Karpas-422 (cell line): ENCODE data around the gene HES3. TPM values are rescaled to one million over a fixed set of nuclear protein-coding genes. Genes with fewer than 3 reads are reported as not detected.

Source experiments
- DNase-seq: peaks from one replicate; pipeline ENCODE4 v3.0.0-alpha.2; 2015
- H2AFZ ChIP-seq: fragments of 200-600 bp; sonication (generic); 2 replicates; pipeline ENCODE4 v1.6.1; 2014; ENCODE audit warnings: antibody characterized with exemption, low read length, mixed read lengths
- H3K27ac ChIP-seq: fragments of 200-600 bp; sonication (generic); 2 replicates; pipeline ENCODE4 v1.5.1; 2014; ENCODE audit warnings: mild to moderate bottlenecking, low read length, moderate library complexity
- H3K27me3 ChIP-seq: fragments of 200-600 bp; sonication (generic); 2 replicates; pipeline ENCODE4 v1.6.1; 2014; ENCODE audit warnings: low read length, mixed read lengths
- H3K36me3 ChIP-seq: fragments of 200-600 bp; sonication (generic); 2 replicates; pipeline ENCODE4 v1.6.1; 2014; ENCODE audit warnings: low read length, mixed read lengths; ENCODE audit not compliant: insufficient read depth
- H3K4me1 ChIP-seq: fragments of 200-600 bp; sonication (generic); 2 replicates; pipeline ENCODE4 v1.6.1; 2014; ENCODE audit warnings: mild to moderate bottlenecking, low read length, mixed read lengths
- H3K4me2 ChIP-seq: fragments of 200-600 bp; sonication (generic); 2 replicates; pipeline ENCODE4 v1.6.1; 2014; ENCODE audit warnings: low read length, low read depth, mild to moderate bottlenecking; ENCODE audit not compliant: poor library complexity, severe bottlenecking
- H3K4me3 ChIP-seq: fragments of 200-600 bp; sonication (generic); 2 replicates; pipeline ENCODE4 v1.5.1; 2014; ENCODE audit warnings: mild to moderate bottlenecking, antibody characterized with exemption, low read length, mixed read lengths
- H3K79me2 ChIP-seq: fragments of 200-600 bp; sonication (generic); 2 replicates; pipeline ENCODE4 v1.6.1; 2014; ENCODE audit warnings: mild to moderate bottlenecking, low read length, mixed read lengths
- H3K9ac ChIP-seq: fragments of 200-600 bp; sonication (generic); 2 replicates; pipeline ENCODE4 v1.6.0; 2014; ENCODE audit warnings: low read length
- H3K9me2 ChIP-seq: fragments of 200-600 bp; sonication (generic), shearing (Covaris generic); replicated peaks from 2 replicates; pipeline ENCODE4 v1.6.0; 2014; ENCODE audit warnings: mild to moderate bottlenecking, low read length, moderate library complexity; ENCODE audit not compliant: insufficient read depth
- H3K9me3 ChIP-seq: fragments of 300-700, 200-600 bp; sonication (generic); 2 replicates; pipeline ENCODE4 v1.6.1; 2014; ENCODE audit warnings: low read length, mixed read lengths
- H4K20me1 ChIP-seq: fragments of 200-600 bp; sonication (generic); 2 replicates; pipeline ENCODE4 v1.6.1; 2014; ENCODE audit warnings: mild to moderate bottlenecking, antibody characterized with exemption, low read length, low read depth; ENCODE audit not compliant: insufficient read depth
- total RNA-seq: library from RNA; depleted of rRNA; stranded (reverse); fragments of >200 nt; shearing (Covaris generic); gene quantifications from 2 replicates; pipeline ENCODE4 v1.2.3, GENCODE V29; 2014; ENCODE audit warnings: low replicate concordance

HES3 gene
- total RNA-seq, 1 experiment from 2014 or later = not detected

DNA sequence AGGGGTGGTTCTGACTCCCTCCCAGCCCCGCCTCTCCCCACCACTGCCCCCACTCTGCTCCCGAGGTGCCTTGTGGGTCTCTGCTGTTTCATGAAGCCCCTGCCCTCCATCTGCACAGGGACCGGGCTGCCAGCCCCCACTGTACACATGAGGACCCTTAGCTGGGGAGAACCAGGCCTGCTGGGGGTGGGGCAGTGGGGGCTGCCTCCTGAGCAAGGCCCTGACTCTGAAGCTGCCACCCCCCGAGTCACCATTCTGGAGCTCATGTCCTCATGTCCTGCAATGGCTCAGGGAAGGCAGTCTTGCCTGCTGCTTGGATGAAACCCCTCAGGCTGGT, 8.4 kb downstream of the HES3 start:
- Histone ChIP-seq H4K20me1 (no peaks in the 10 kb centered on the region; the same call in 1 of the 2 replicates), H3K4me2 (no peak overlapping the region), H3K4me1 (no peaks in the 10 kb centered on the region), H3K9me2 (no peaks in the 10 kb centered on the region), H3K9me3 (no peaks in the 10 kb centered on the region), H2AFZ (no peak overlapping the region), H3K36me3 (no peaks in the 10 kb centered on the region), H3K4me3 (no peak overlapping the region), H3K27ac (no peak overlapping the region), H3K9ac (no peak overlapping the region), H3K27me3 (no peaks in the 10 kb centered on the region), H3K79me2 (no peaks in the 10 kb centered on the region)
- no peak for DNase-seq

DNA sequence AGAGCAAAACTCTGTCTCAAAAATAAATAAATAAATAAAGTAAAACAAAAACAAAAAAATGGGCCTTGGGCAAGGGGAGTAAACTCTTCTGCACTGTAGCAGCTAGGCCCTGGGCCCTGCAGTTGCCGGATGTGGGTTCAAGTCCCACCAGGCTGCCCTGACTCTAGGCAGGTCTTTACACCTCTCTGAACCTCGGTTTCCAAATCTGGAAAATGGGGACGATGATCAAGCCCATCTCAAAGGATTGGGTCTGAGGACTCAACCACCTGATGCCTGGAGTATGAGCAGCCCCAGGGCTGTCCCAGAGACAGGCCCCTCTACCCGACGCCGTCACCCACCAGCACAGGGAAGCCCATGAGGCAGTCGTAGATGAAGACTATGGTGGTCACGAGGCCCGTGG, 9.4 kb downstream of the HES3 start:
- H3K9me2 ChIP-seq = no peaks in the 10 kb centered on the region

DNA sequence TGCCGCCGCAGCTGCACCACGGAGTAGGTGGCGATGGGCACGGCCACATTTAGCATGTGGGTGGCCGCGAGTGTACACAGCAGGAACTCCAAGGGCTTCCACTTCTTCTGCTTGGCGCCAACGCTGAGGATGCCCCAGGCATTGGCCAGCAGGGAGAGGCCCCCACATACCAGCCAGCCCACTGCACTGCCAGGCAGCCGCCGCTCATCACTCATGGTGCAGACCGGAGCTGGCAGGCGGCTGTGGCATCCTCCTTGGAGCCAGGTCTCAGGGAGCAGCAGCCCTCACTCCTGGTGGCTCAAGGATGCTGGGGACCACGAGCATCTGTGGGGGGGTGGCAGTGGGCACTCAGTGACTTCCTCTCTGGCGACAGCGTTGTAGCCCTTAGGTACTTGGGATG, 10.7 kb downstream of the HES3 start:
- peaks cover 4% of the 10 kb centered on the region for H3K4me1 ChIP-seq
- no peak overlapping the region for H3K4me2 ChIP-seq
- DNase-seq = no peak
- H3K27me3 ChIP-seq = no peaks in the 10 kb centered on the region
- H3K9me2 ChIP-seq = no peaks in the 10 kb centered on the region
- no peak overlapping the region for H2AFZ ChIP-seq
- H3K9me3 ChIP-seq = no peaks in the 10 kb centered on the region
- H3K27ac ChIP-seq = no peak overlapping the region
- no peak overlapping the region for H3K9ac ChIP-seq
- no peaks in the 10 kb centered on the region for H3K79me2 ChIP-seq
- H4K20me1 ChIP-seq = peaks cover 15% of the 10 kb centered on the region; the same call in 1 of the 2 replicates
- H3K4me3 ChIP-seq = no peak overlapping the region
- H3K36me3 ChIP-seq = no peaks in the 10 kb centered on the region

More for the DNA sequence above, 9.4 kb downstream of the HES3 start:
- Histone ChIP-seq H3K9ac (no peak overlapping the region), H3K4me3 (no peak overlapping the region), H3K9me3 (no peaks in the 10 kb centered on the region), H3K27ac (no peak overlapping the region), H3K79me2 (no peaks in the 10 kb centered on the region), H3K27me3 (no peaks in the 10 kb centered on the region), H4K20me1 (peaks cover 2% of the 10 kb centered on the region; the same call in 1 of the 2 replicates), H3K4me1 (no peaks in the 10 kb centered on the region), H2AFZ (no peak overlapping the region), H3K36me3 (no peaks in the 10 kb centered on the region), H3K4me2 (no peak overlapping the region)
- no peak for DNase-seq

DNA sequence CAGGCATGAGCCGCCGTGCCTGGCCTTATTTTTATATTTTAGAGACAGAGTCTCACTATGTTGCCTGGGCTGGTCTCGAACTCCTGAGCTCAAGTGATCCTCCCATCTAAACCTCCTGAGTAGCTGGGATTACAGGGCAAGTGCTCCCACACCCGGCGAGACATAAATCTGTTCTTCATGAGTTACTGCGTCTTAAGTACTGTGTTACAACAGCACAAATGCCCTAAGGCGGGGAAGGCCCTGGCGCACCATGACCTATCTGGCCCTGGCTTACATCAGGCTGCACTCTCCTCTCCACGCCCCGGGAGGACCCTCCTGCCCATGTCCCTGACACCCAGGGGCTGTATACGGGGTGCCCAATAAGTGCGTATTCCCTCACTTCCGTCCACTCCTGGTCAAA, 12.7 kb downstream of the HES3 start:
- Histone ChIP-seq H4K20me1 (peaks cover 16% of the 10 kb centered on the region; the same call in 1 of the 2 replicates), H3K4me2 (no peak overlapping the region), H3K36me3 (no peaks in the 10 kb centered on the region), H3K9me3 (no peaks in the 10 kb centered on the region), H3K27me3 (no peaks in the 10 kb centered on the region), H3K9me2 (no peaks in the 10 kb centered on the region), H3K9ac (no peak overlapping the region), H2AFZ (no peak overlapping the region), H3K79me2 (no peaks in the 10 kb centered on the region), H3K4me3 (no peak overlapping the region), H3K4me1 (peaks cover 15% of the 10 kb centered on the region), H3K27ac (no peak overlapping the region)
- DNase-seq = no peak

DNA sequence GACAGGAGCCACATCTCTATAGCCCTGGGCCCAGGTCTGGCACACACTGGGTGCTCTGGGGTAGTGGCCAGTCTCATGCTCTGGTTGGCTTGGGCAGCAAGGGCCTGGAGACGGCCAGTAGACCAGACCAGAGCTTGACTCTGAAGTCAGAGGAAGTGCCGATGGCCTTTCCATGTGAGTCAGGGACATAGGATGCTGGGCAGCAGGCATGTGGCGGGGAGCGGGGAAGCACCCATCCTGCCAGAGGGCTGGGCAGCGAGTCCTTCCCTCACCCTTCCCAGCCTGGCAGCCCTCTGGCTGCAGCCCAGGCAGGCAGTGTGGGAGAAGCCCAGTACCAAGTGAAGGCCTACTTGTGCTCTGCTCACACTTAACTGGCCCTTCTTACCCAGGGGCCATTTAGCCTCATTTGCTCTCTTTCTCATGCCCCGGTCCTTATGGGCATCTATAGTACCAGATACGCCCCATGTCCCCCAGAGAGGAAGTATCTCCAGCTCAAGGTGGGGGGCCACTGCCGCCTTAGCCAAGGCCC, 13.6 kb downstream of the HES3 start:
- peaks cover 25% of the 10 kb centered on the region for H3K4me1 ChIP-seq
- H3K9ac ChIP-seq = no peak overlapping the region
- no peaks in the 10 kb centered on the region for H3K27me3 ChIP-seq

DNA sequence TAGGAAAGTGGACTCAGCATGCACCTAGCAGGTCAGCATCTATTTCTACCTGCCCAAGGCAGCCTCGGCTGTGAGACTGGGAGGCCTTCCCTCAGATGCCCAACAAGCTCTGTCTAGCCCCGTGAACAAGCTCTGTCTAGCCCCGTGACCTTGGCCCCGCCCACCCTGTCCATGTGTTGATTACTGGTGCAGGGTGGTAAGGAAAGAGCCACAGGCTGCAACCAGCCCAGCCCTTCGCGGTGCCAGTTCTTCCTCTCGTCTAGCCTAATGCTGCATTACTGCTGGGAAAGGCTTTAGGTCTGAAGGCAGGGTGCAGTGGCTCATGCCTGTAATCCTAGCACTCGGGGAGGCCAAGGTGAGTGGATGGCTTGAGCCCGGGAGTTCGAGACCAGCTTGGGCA, 14.7 kb downstream of the HES3 start:
- H3K36me3 ChIP-seq = no peaks in the 10 kb centered on the region

More for the DNA sequence above, 13.6 kb downstream of the HES3 start:
- Histone ChIP-seq H3K4me3 (no peak overlapping the region), H3K4me2 (no peak overlapping the region), H3K36me3 (no peaks in the 10 kb centered on the region), H3K27ac (no peak overlapping the region), H3K9me3 (no peaks in the 10 kb centered on the region), H3K79me2 (no peaks in the 10 kb centered on the region), H2AFZ (no peak overlapping the region), H4K20me1 (peaks cover 16% of the 10 kb centered on the region; the same call in 1 of the 2 replicates), H3K9me2 (no peaks in the 10 kb centered on the region)
- no peak for DNase-seq

DNA sequence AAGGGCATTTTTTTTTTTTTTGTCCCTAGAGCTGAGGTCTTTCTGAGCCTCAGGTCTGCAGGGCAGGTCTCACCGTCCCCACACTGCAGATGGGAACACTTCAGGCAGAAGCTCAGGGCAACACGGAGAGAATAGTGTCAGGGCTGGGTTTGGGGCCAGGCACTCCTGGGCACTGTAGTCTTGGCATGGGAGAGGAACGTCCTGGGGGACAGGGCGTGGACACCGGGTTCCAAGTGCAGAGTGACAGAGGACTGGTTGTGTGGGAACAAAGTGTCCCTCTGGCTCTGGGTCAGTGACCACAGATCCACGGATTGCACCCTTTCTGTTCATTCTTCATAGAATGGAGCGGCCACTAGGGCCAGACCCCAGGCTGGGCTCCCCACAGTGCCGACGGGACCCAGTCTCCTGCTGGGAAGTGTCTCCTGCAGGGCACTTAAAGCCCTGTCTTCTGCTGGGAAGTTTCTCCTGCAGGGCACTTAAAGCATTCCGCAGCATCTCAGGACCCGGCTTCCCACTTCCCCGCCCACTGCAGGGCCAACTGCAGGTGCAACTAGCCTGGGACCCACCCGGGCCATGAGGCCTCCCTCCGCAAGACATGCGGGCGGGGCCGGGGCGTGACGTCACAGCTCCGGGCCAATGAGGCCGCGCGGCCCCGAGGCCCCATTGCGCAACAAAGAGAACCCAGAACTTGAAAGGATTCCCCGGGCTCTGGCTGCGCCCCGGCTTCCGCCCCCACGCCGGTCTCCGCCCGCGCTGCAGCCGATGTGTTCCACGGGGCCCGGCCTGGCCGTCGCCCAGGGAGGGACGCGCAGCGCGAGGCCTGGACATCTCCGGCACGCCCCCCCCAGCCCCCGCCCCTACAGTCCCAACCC, 15.7 kb downstream of the HES3 start:
- Histone ChIP-seq H3K9ac (peak overlapping the region; percentile 64), H3K9me3 (no peaks in the 10 kb centered on the region), H3K27ac (no peak overlapping the region), H3K4me2 (peak overlapping the region; percentile 94), H3K4me3 (peak overlapping the region; percentile 72; the same call in 1 of the 2 replicates), H3K27me3 (no peaks in the 10 kb centered on the region), H3K4me1 (peaks cover 35% of the 10 kb centered on the region), H3K9me2 (no peaks in the 10 kb centered on the region), H4K20me1 (peaks cover 19% of the 10 kb centered on the region; the same call in 1 of the 2 replicates), H3K79me2 (no peaks in the 10 kb centered on the region), H2AFZ (no peak overlapping the region), H3K36me3 (no peaks in the 10 kb centered on the region)
- DNase-seq = peak; percentile 96

More for the DNA sequence above, 14.7 kb downstream of the HES3 start:
- Histone ChIP-seq H3K27me3 (no peaks in the 10 kb centered on the region), H3K9me2 (no peaks in the 10 kb centered on the region), H3K9ac (no peak overlapping the region), H3K9me3 (no peaks in the 10 kb centered on the region), H4K20me1 (peaks cover 16% of the 10 kb centered on the region; the same call in 1 of the 2 replicates), H2AFZ (no peak overlapping the region), H3K4me3 (no peak overlapping the region), H3K79me2 (no peaks in the 10 kb centered on the region), H3K4me1 (peaks cover 35% of the 10 kb centered on the region), H3K4me2 (no peak overlapping the region), H3K27ac (no peak overlapping the region)
- DNase-seq = peak; percentile 56

DNA sequence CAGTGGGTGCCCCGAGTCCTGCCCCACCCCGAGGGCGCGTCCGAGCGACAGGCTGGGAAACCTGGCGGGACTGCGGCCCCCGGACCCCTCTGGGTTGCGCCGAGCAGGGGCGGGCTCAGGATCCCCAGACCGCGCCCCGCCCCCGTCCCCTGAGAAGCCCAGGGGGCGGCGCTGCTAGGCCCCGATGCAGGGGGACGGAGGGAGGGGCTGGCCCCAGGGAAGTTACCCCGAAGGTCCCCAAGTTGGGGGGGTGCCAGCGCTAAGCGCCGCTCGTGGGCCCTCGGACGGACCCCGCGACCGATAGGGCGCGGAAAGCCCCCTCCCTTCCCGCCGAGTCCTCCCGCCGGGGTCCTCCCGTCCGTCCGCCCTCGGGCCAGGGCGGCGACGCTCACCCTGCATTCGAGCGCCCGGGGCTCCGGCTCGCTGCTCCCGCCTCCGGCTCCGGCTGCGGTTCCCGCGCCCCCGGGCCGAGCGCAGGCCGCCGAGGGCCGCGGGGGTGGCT, 16.5 kb downstream of the HES3 start:
- peak overlapping the region; percentile 64 for H3K9ac ChIP-seq
- no peaks in the 10 kb centered on the region for H3K9me3 ChIP-seq
- H3K4me1 ChIP-seq = peaks cover 35% of the 10 kb centered on the region
- no peaks in the 10 kb centered on the region for H3K27me3 ChIP-seq
- H3K4me2 ChIP-seq = peak overlapping the region; percentile 94
- no peaks in the 10 kb centered on the region for H3K9me2 ChIP-seq
- peak overlapping the region; percentile 72 for H3K4me3 ChIP-seq
- H3K27ac ChIP-seq = no peak overlapping the region
- no peaks in the 10 kb centered on the region for H3K79me2 ChIP-seq
- peak overlapping the region; percentile 78; the same call in 1 of the 2 replicates for H2AFZ ChIP-seq
- peak; percentile 83 for DNase-seq
- H3K36me3 ChIP-seq = no peaks in the 10 kb centered on the region
- H4K20me1 ChIP-seq = peaks cover 20% of the 10 kb centered on the region; the same call in 1 of the 2 replicates
